GM12872 (cell line): Measurements from ENCODE around the gene CHKA.

Source experiments
- TF ChIP-seq, protein P1 (sequence below): IDR thresholded peaks from 3 replicates; pipeline ENCODE4 v1.5.1; 2011; ENCODE audit warnings: low read depth, mild to moderate bottlenecking, low read length, moderate library complexity; ENCODE audit not compliant: insufficient read depth

Gene CHKA

GRCh38 chr11:68120273-68121066 is 718 bp downstream of the CHKA start:
- TF ChIP-seq, protein P1, sequence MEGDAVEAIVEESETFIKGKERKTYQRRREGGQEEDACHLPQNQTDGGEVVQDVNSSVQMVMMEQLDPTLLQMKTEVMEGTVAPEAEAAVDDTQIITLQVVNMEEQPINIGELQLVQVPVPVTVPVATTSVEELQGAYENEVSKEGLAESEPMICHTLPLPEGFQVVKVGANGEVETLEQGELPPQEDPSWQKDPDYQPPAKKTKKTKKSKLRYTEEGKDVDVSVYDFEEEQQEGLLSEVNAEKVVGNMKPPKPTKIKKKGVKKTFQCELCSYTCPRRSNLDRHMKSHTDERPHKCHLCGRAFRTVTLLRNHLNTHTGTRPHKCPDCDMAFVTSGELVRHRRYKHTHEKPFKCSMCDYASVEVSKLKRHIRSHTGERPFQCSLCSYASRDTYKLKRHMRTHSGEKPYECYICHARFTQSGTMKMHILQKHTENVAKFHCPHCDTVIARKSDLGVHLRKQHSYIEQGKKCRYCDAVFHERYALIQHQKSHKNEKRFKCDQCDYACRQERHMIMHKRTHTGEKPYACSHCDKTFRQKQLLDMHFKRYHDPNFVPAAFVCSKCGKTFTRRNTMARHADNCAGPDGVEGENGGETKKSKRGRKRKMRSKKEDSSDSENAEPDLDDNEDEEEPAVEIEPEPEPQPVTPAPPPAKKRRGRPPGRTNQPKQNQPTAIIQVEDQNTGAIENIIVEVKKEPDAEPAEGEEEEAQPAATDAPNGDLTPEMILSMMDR = no peak

- TF ChIP-seq, protein P1 = no peak
Measured at GRCh38 chr11:68118706-68119448, 2.3 kb downstream of the CHKA start.

- TF ChIP-seq, protein P1 = no peak
Measured at GRCh38 chr11:68117853-68118470, 3.2 kb downstream of the CHKA start.

DNA sequence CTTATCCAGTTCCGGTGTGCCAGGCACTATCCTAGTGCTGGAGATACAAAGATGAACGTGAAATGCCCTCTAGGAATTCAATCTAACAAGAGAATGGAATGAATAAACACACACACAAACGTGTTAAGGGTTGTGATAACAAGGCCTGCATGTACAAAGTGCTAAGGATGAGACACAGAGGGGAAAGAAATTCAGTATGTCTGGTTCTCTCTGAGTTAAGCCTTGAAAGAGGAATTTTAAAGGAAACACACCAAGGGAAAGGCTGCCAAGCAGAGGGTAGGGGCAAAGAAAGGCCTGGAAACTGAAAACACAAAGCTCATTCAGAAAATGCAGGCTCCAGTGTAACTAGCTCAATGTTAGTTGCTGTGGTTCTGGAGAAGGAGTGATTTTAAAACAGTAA is 4.2 kb downstream of the CHKA start:
- TF ChIP-seq, protein P1 = no peak

GRCh38 chr11:68116126-68116525 is 5.1 kb downstream of the CHKA start:
- TF ChIP-seq, protein P1 = no peak

- TF ChIP-seq, protein P1 = no peak
Measured at GRCh38 chr11:68115285-68115684, 5.9 kb downstream of the CHKA start.

- TF ChIP-seq, protein P1 = no peak
Measured at GRCh38 chr11:68113986-68114385, 7.2 kb downstream of the CHKA start.
